ENCODE measurements around the gene RNF26.

RNF26 gene

GRCh38 chr11:119316016-119316728 is 18.2 kb upstream of the RNF26 start:
- DNase-seq: no peak

- DNase-seq: no peak
Observed at GRCh38 chr11:119316729-119317591, 17.4 kb upstream of the RNF26 start, which contains the start of gene MCAM. TSS of gene MCAM (minus strand) at chr11:119317130. CDS start at chr11:119317101, 29 bp downstream.

GRCh38 chr11:119317592-119318239 is 16.6 kb upstream of the RNF26 start:
- DNase-seq: no peak

GRCh38 chr11:119318240-119319135 is 15.8 kb upstream of the RNF26 start:
- no peak for DNase-seq

- DNase-seq: no peak
Observed at GRCh38 chr11:119319136-119319699, 15.1 kb upstream of the RNF26 start.

- no peak for DNase-seq
Observed at GRCh38 chr11:119319700-119320239, 14.6 kb upstream of the RNF26 start.

GRCh38 chr11:119320240-119320775 is 14.0 kb upstream of the RNF26 start:
- no peak for DNase-seq

- DNase-seq: no peak
Observed at GRCh38 chr11:119320776-119321524, 13.4 kb upstream of the RNF26 start.

- no peak for DNase-seq
Observed at GRCh38 chr11:119322360-119322739, 12.0 kb upstream of the RNF26 start.

- no peak for DNase-seq
Observed at GRCh38 chr11:119322921-119323531, 11.3 kb upstream of the RNF26 start.

GRCh38 chr11:119323532-119324033 is 10.7 kb upstream of the RNF26 start:
- no peak for DNase-seq

- no peak for DNase-seq
Observed at GRCh38 chr11:119324189-119324588, 10.1 kb upstream of the RNF26 start.

GRCh38 chr11:119329320-119329719 is 5.0 kb upstream of the RNF26 start:
- DNase-seq: no peak

- DNase-seq: no peak
Observed at GRCh38 chr11:119330237-119330636, 4.1 kb upstream of the RNF26 start.

GRCh38 chr11:119332111-119332765 is 2.1 kb upstream of the RNF26 start:
- no peak for DNase-seq

GRCh38 chr11:119335091-119335654 is 846 bp downstream of the RNF26 start:
- DNase-seq: no peak

- DNase-seq: no peak
Observed at GRCh38 chr11:119335655-119336543, 1.6 kb downstream of the RNF26 start.

All from NCI-H524 treated with DMSO at 0.1 percent for 48 hours (cell line).